Common myeloid progenitor, CD34-positive (primary cell): ENCODE measurements around the gene UMODL1.

Experiments
- CTCF ChIA-PET: fragments of 350-600 bp; sonication (Branson Sonifier 250); formaldehyde crosslinking; loops from one replicate; lab custom pipeline; 2021; ENCODE audit warnings: antibody characterized with exemption; lab: Charles Lee
- POLR2A ChIA-PET: fragments of 350-600 bp; sonication (Branson Sonifier 250); formaldehyde crosslinking; loops from one replicate; lab custom pipeline; 2021; ENCODE audit warnings: antibody characterized with exemption; lab: Charles Lee
- DNase-seq, 3 donors: peaks; one replicate each; pipeline versions ENCODE4 v3.0.0 to v3.0.0-alpha.2; 2013
- H3K27ac ChIP-seq, 2 experiments: 1 replicate in 1 of 2; 2 replicates in 1 of 2; pipeline ENCODE4 v1.7.0; 2013; ENCODE audit warnings: inconsistent platforms in 2 of 2, low read length in 2 of 2, mild to moderate bottlenecking in 2 of 2, low read depth in 1 of 2, moderate library complexity in 1 of 2; ENCODE audit not compliant: severe bottlenecking in 2 of 2, insufficient read depth in 1 of 2, poor library complexity in 1 of 2
- H3K27me3 ChIP-seq, 5 experiments: replicated peaks in 2 of 5; 1 replicate in 3 of 5; 2 replicates in 2 of 5; pipeline versions ENCODE4 v1.6.1 to v1.7.0; 2013; ENCODE audit warnings: low read length in 4 of 5, mild to moderate bottlenecking in 2 of 5, moderate library complexity in 2 of 5, inconsistent platforms in 1 of 5; ENCODE audit not compliant: insufficient read depth in 5 of 5, control insufficient read depth in 4 of 5
- H3K36me3 ChIP-seq, 4 experiments: 1 replicate in 2 of 4; 2 replicates in 2 of 4; pipeline versions ENCODE4 v1.6.1 to v1.7.0; 2013; ENCODE audit warnings: low read length in 3 of 4, control low read depth in 1 of 4, mild to moderate bottlenecking in 1 of 4; ENCODE audit not compliant: control insufficient read depth in 4 of 4, insufficient read depth in 4 of 4
- H3K4me1 ChIP-seq, 4 experiments: 1 replicate in 3 of 4; 2 replicates in 1 of 4; pipeline versions ENCODE4 v1.6.1 to v1.7.1; 2013; ENCODE audit warnings: low read length in 3 of 4, mild to moderate bottlenecking in 3 of 4, control low read depth in 1 of 4, inconsistent platforms in 1 of 4, moderate library complexity in 1 of 4; ENCODE audit not compliant: control insufficient read depth in 4 of 4, insufficient read depth in 4 of 4; ENCODE audit errors: control extremely low read depth in 1 of 4
- H3K4me3 ChIP-seq, 7 experiments: 1 replicate in 4 of 7; 2 replicates in 3 of 7; pipeline versions ENCODE4 v1.5.1 to v1.7.0; 2013; ENCODE audit warnings: mild to moderate bottlenecking in 7 of 7, low read length in 6 of 7, moderate library complexity in 6 of 7, inconsistent platforms in 2 of 7, low read depth in 2 of 7, control low read depth in 1 of 7; ENCODE audit not compliant: insufficient read depth in 4 of 7, control insufficient read depth in 1 of 7; ENCODE audit errors: extremely low read depth in 1 of 7
- H3K9me3 ChIP-seq, 5 experiments: 1 replicate in 4 of 5; 2 replicates in 1 of 5; pipeline versions ENCODE4 v1.6.1 to v1.7.1; 2013; ENCODE audit warnings: low read length in 4 of 5, mild to moderate bottlenecking in 2 of 5, inconsistent platforms in 1 of 5, low read depth in 1 of 5, moderate library complexity in 1 of 5; ENCODE audit not compliant: control insufficient read depth in 4 of 5, insufficient read depth in 2 of 5; ENCODE audit errors: control extremely low read depth in 1 of 5
- WGBS: methylation state at CpG from one replicate; pipeline ENCODE4 v1.1.5; 2013; ENCODE audit not compliant: insufficient coverage; 5-methylcytosine and 5-hydroxymethylcytosine counted together

Gene UMODL1

DNA sequence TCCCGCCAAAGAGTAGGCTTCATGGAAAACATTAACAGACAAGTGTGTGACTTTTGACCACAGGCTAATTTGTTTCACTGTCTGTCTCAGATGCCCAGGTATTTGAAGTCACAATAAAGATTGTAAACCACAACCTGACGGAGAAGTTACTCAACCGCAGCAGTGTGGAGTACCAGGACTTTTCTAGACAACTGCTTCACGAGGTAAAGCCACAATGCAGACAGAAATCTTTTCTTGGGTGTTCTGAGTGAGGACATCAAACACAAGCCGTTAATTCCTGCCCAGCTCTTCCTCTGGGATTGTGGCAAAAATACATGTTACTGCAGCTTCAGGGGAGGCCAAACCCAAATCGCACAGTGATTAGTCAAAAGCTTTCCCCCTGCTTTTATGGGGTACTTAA lies 31.0 kb downstream of the UMODL1 start:
- CTCF ChIA-PET, result interaction anchor here (0.8 to 0.9 kb wide), 2 partner anchors 29 to 38 kb away, joined by 3 read pairs; no protein-coding TSS in a partner anchor
- H3K4me1 ChIP-seq, result peaks cover 1 to 22% (median 18%) of the 10 kb centered on the region in 4 experiments
- H3K27me3 ChIP-seq, result no peaks in the 10 kb centered on the region
- peaks cover 0 to 2% (median 0%) of the 10 kb centered on the region in 4 experiments for H3K36me3 ChIP-seq
- no peak overlapping the region for H3K4me3 ChIP-seq
- 88% methylated on average over 6 of the region's 6 CpGs for WGBS
- no peak for DNase-seq
- POLR2A ChIA-PET, result no interaction called here
- H3K27ac ChIP-seq, result no peak overlapping the region
- H3K9me3 ChIP-seq, result no peaks in the 10 kb centered on the region

DNA sequence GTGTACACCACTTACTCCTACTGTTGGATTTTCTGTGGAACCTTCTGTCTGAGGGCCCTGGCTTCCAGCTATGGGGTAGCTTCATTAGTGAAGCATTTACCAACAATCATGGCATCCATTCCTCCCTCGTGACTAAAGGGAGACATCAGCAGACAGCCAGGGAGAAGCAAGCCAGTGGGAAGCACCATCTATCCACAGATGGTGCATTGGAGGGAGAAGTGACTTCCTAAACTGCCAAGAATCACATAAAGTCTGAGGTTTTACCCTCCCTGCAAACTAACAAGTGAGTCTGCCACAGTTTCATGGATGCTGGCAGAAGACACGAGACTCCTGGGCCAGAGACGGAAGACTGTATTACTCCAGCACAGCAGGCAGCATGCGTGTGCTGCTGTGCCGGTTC lies 31.4 kb downstream of the UMODL1 start:
- ChIA-PET POLR2A (no interaction called here), CTCF (interaction anchor here (0.8 to 0.9 kb wide), 2 partner anchors 29 to 38 kb away, joined by 3 read pairs; no protein-coding TSS in a partner anchor)
- DNase-seq, result no peak
- Histone ChIP-seq H3K27ac (no peak overlapping the region), H3K36me3 (peaks cover 0 to 2% (median 0%) of the 10 kb centered on the region in 4 experiments), H3K27me3 (no peaks in the 10 kb centered on the region), H3K4me1 (peaks cover 1 to 23% (median 20%) of the 10 kb centered on the region in 4 experiments), H3K9me3 (no peaks in the 10 kb centered on the region), H3K4me3 (no peak overlapping the region)
- 90% methylated on average over 4 of the region's 5 CpGs for WGBS

GRCh38 chr21:42102991-42103390 lies 31.9 kb downstream of the UMODL1 start:
- POLR2A ChIA-PET, result no interaction called here

DNA sequence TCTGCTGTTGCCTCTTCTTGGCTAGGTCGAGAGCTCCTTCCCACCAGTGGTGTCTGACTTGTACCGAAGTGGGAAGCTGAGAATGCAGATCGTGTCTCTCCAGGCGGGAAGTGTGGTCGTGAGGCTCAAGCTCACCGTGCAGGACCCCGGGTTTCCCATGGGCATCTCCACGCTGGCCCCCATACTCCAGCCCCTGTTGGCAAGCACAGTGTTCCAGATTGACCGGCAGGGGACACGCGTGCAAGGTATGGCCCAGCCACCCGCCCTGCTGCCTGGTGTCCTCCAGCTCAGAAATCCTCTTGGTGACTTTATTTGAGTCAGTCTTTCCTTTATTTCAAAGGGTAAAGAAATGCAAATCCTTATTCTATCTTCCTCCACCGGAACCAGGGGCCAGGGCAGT lies 32.7 kb downstream of the UMODL1 start:
- WGBS, result 91% methylated on average over 9 of the region's 13 CpGs

More at GRCh38 chr21:42102991-42103390, 31.9 kb downstream of the UMODL1 start:
- no CpG with 5 or more reads among the region's 1 CpG for WGBS
- no peak for DNase-seq
- Histone ChIP-seq H3K4me1 (peaks cover 1 to 23% (median 20%) of the 10 kb centered on the region in 4 experiments), H3K4me3 (no peak overlapping the region), H3K36me3 (peaks cover 0 to 2% (median 0%) of the 10 kb centered on the region in 4 experiments), H3K27me3 (no peaks in the 10 kb centered on the region), H3K27ac (no peak overlapping the region), H3K9me3 (no peaks in the 10 kb centered on the region)
- CTCF ChIA-PET, result interaction anchor here (0.8 to 3.0 kb wide), 3 partner anchors 11 to 39 kb away, joined by 3 to 12 read pairs (median 4); no protein-coding TSS in a partner anchor

DNA sequence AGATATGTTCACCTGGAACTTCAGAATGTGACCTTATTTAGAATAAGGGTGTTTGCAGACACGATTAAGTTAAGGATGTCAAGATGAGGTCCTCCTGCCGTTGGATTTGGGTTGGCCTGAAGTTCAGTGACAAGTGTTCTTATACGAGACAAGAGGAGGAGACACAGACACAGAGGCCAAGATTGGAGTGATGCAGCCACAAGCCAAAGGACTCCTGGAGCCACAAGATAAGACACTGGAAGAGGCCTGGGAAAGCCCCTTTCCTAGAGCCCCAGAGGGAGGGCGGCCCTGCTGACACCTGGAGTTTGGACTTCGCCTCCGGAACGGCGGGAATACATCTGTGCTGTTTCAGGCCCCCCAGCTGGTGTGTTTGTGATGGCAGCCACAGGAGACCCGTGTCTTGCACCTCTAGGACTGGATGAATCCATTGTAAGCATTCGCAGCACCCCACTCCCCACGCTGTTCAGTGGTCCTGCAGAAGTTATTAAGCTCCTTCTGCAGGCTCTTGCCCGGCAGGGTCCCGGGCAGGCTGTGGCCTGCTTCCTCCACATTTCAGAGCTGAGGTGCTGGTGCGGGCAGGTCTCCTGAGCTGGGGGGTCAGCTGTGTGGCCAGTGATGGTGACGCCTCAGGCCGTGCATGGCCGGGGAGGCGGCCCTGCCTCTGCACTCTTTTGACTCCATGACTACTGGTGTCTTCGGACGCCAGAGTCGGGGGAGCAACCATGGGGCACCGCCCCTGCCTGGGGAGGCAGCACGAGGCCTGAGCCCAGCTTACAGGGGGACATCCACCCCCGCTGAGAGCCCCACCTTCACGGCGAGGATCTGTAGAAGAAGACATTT lies 34.6 kb downstream of the UMODL1 start:
- 97% methylated on average over 26 of the region's 26 CpGs for whole genome bisulfite sequencing
- DNase-seq, result peak in 1 of 3 donors; percentile 40
- ChIA-PET CTCF (interaction anchor here (0.8 to 4.3 kb wide), 9 partner anchors 9 to 493 kb away, joined by 3 to 55 read pairs (median 6); no protein-coding TSS in a partner anchor), POLR2A (no interaction called here)
- Histone ChIP-seq H3K36me3 (peaks cover 0 to 2% (median 0%) of the 10 kb centered on the region in 4 experiments), H3K4me1 (peaks cover 1 to 32% (median 27%) of the 10 kb centered on the region in 4 experiments), H3K4me3 (no peak overlapping the region), H3K27me3 (no peaks in the 10 kb centered on the region), H3K27ac (no peak overlapping the region), H3K9me3 (no peaks in the 10 kb centered on the region)

More for the DNA sequence above, 32.7 kb downstream of the UMODL1 start:
- no peak for DNase-seq
- Histone ChIP-seq H3K4me1 (peaks cover 1 to 29% (median 25%) of the 10 kb centered on the region in 4 experiments), H3K9me3 (no peaks in the 10 kb centered on the region), H3K27me3 (no peaks in the 10 kb centered on the region), H3K27ac (no peak overlapping the region), H3K4me3 (no peak overlapping the region), H3K36me3 (peaks cover 0 to 2% (median 0%) of the 10 kb centered on the region in 4 experiments)
- ChIA-PET POLR2A (no interaction called here), CTCF (interaction anchor here (0.6 to 3.0 kb wide), 5 partner anchors 8 to 39 kb away, joined by 3 to 12 read pairs (median 4); no protein-coding TSS in a partner anchor)

DNA sequence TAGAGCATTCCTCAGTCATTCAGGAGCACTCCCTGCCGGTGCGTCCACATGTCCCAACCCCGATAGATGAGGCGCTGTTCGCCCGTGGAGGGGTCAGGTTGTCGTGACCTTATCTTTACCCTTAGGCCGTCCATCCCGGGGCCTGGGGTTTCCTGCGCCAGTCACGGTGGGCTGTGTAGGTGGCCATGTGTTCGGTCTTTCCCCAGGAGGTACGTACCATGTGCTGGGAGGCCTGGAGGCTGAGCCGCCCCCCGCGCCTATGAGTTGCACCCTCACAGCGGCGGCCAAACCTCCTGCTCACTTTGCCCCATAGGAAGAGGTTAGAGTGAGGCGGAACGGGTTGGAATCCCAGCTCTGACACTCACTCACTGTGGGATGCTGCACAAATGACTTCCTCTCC lies 35.3 kb downstream of the UMODL1 start:
- Histone ChIP-seq H3K27ac (no peak overlapping the region), H3K9me3 (no peaks in the 10 kb centered on the region), H3K36me3 (peaks cover 0 to 2% (median 0%) of the 10 kb centered on the region in 4 experiments), H3K4me3 (no peak overlapping the region), H3K27me3 (no peaks in the 10 kb centered on the region), H3K4me1 (peaks cover 1 to 37% (median 35%) of the 10 kb centered on the region in 4 experiments)
- CTCF ChIA-PET, result interaction anchor here (0.9 to 4.3 kb wide), 10 partner anchors 11 to 493 kb away, joined by 3 to 55 read pairs (median 13); no protein-coding TSS in a partner anchor
- 94% methylated on average over 20 of the region's 20 CpGs for WGBS
- no peak for DNase-seq
- POLR2A ChIA-PET, result no interaction called here
